ENCODE data around the gene DLK1.

The DLK1 gene

GRCh38 chr14:100778526-100778882 lies 51.8 kb downstream of the DLK1 start:
- no peak overlapping the region for H3K4me3 ChIP-seq (ENCODE audit: low read depth, low read length)
- no peak for TF ChIP-seq CTCF (IDR thresholded peaks at IDR 0.05; ENCODE audit: insufficient read depth, low read depth, low read length, missing control alignments)
- peak; percentile 5 for DNase-seq (ENCODE audit: low read depth)

GRCh38 chr14:100778951-100779690 lies 52.4 kb downstream of the DLK1 start:
- TF ChIP-seq CTCF (IDR thresholded peaks at IDR 0.05; ENCODE audit: insufficient read depth, low read depth, low read length, missing control alignments): no peak
- H3K4me3 ChIP-seq (ENCODE audit: low read depth, low read length): no peak overlapping the region
- no peak for DNase-seq (ENCODE audit: low read depth)

GRCh38 chr14:100779691-100780080 lies 53.0 kb downstream of the DLK1 start:
- no peak for DNase-seq (ENCODE audit: low read depth)

GRCh38 chr14:100780246-100780645 lies 53.6 kb downstream of the DLK1 start:
- no peak overlapping the region for H3K4me3 ChIP-seq (ENCODE audit: low read depth, low read length)
- no peak for DNase-seq (ENCODE audit: low read depth)
- no peak for TF ChIP-seq CTCF (IDR thresholded peaks at IDR 0.05; ENCODE audit: insufficient read depth, low read depth, low read length, missing control alignments)

More at GRCh38 chr14:100779691-100780080, 53.0 kb downstream of the DLK1 start:
- no peak for TF ChIP-seq CTCF (IDR thresholded peaks at IDR 0.05; ENCODE audit: insufficient read depth, low read depth, low read length, missing control alignments)
- H3K4me3 ChIP-seq (ENCODE audit: low read depth, low read length): no peak overlapping the region

- no peak overlapping the region for H3K4me3 ChIP-seq (ENCODE audit: low read depth, low read length)
- no peak for DNase-seq (ENCODE audit: low read depth)
- TF ChIP-seq CTCF (IDR thresholded peaks at IDR 0.05; ENCODE audit: insufficient read depth, low read depth, low read length, missing control alignments): no peak
These were observed 54.1 kb downstream of the DLK1 start for GRCh38 chr14:100780646-100781355.

DNA sequence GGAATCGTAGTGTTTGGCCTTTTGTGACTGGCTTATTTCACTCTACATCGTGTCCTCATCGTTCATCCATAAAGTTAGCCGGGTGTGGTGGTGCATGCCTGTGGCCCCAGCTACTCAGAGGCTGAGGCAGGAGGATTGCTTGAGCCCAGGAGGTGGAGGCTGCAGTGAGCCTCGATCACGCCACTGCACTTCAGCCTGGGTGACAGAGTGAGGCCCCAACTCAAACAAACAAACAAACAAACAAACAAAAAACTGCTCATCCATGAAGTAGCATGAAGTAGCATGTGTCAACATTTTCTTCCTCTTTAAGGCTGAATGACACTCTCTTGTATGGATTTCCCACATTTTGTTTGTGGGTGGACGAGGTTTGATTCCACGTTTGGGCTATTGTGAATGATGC lies 55.3 kb downstream of the DLK1 start:
- no peak overlapping the region for H3K4me3 ChIP-seq (ENCODE audit: low read depth, low read length)
- no peak for DNase-seq (ENCODE audit: low read depth)
- TF ChIP-seq CTCF (IDR thresholded peaks at IDR 0.05; ENCODE audit: insufficient read depth, low read depth, low read length, missing control alignments): no peak

Measured in GM12865 (cell line).